HEK293 (cell line): ENCODE data around the gene UBAC2.
"Not testable (repeated sequence)": the region's sequence is repeated elsewhere in the genome, so short reads cannot be mapped to it uniquely, and the experiment has no call there.

Source experiments
- CTCF ChIA-PET: fragments of 350-600 bp; formaldehyde crosslinking; extraction: SDS; loops from one replicate; lab custom pipeline; 2021; ENCODE audit warnings: antibody characterized with exemption; lab: Yijun Ruan, JAX
- POLR2A ChIA-PET: fragments of 300-600 bp; formaldehyde crosslinking; extraction: SDS; loops from one replicate; lab custom pipeline; 2020; ENCODE audit warnings: antibody characterized with exemption, inconsistent platforms; lab: Yijun Ruan, JAX
- H3K27ac ChIP-seq: fragments of 200-500 bp; sonication (Bioruptor generic); 2 replicates; pipeline ENCODE4 v1.5.1; 2014; ENCODE audit warnings: low read depth, low read length, control low read depth, inconsistent platforms; ENCODE audit errors: extremely low read depth
- H3K36me3 ChIP-seq, 2 experiments: fragments of 200-500 bp in 1 of 2; sonication (Bioruptor generic) in 1 of 2; 1 replicate in 1 of 2; 2 replicates in 1 of 2; pipeline ENCODE4 v1.5.1; 2014 to 2017; ENCODE audit warnings: inconsistent platforms in 2 of 2, low read length in 2 of 2; ENCODE audit not compliant: control insufficient read depth in 2 of 2, insufficient read depth in 1 of 2
- H3K4me1 ChIP-seq: fragments of 200-500 bp; sonication (Bioruptor generic); 2 replicates; pipeline ENCODE4 v1.5.1; 2014; ENCODE audit warnings: mild to moderate bottlenecking, low read length, inconsistent platforms; ENCODE audit not compliant: control insufficient read depth, insufficient read depth
- H3K4me3 ChIP-seq: 2 replicates; pipeline ENCODE4 v1.5.1; 2011; ENCODE audit warnings: low read depth, mild to moderate bottlenecking, control low read depth, low read length, moderate library complexity
- H3K9me3 ChIP-seq: fragments of 200-500 bp; sonication (Bioruptor generic); 2 replicates; pipeline ENCODE4 v1.5.1; 2014; ENCODE audit warnings: low read depth, low read length, inconsistent platforms; ENCODE audit not compliant: control insufficient read depth, insufficient read depth
- SCRT2 ChIP-seq: fragments of 450-650 bp; formaldehyde crosslinking; IDR thresholded peaks from 2 replicates; pipeline ENCODE4 v1.5.1; 2016; ENCODE audit warnings: missing biosample characterization, missing genetic modification characterization
- ZNF146 ChIP-seq: fragments of 450-650 bp; formaldehyde crosslinking; IDR thresholded peaks from 2 replicates; pipeline ENCODE4 v1.5.1; 2016; ENCODE audit warnings: missing biosample characterization, missing genetic modification characterization
- ZNF302 ChIP-seq: fragments of 450-650 bp; formaldehyde crosslinking; IDR thresholded peaks from 2 replicates; pipeline ENCODE4 v1.5.1; 2016; ENCODE audit warnings: missing biosample characterization, missing genetic modification characterization, low read depth
- ZNF37A ChIP-seq: fragments of 450-650 bp; IDR thresholded peaks from 2 replicates; pipeline ENCODE4 v1.5.1; 2018; ENCODE audit warnings: missing biosample characterization, missing genetic modification characterization
- ZNF404 ChIP-seq: fragments of 450-650 bp; formaldehyde crosslinking; IDR thresholded peaks from 2 replicates; pipeline ENCODE4 v1.5.1; 2017; ENCODE audit warnings: missing biosample characterization, missing genetic modification characterization
- ZNF660 ChIP-seq: fragments of 450-650 bp; IDR thresholded peaks from 2 replicates; pipeline ENCODE4 v1.5.1; 2018; ENCODE audit warnings: missing biosample characterization, mild to moderate bottlenecking, missing genetic modification characterization
- TF ChIP-seq, protein P1 (sequence below): IDR thresholded peaks from 2 replicates; pipeline ENCODE4 v1.6.1; 2011; ENCODE audit warnings: mild to moderate bottlenecking, low read depth, low read length, borderline replicate concordance
- TF ChIP-seq, protein P2 (sequence below): fragments of 450-650 bp; formaldehyde crosslinking; IDR thresholded peaks from 2 replicates; pipeline ENCODE4 v1.5.1; 2016; ENCODE audit warnings: missing biosample characterization, missing genetic modification characterization
- TF ChIP-seq, protein P3 (sequence below): fragments of 450-650 bp; formaldehyde crosslinking; IDR thresholded peaks from 2 replicates; pipeline ENCODE4 v1.5.1; 2016; ENCODE audit warnings: missing biosample characterization, missing genetic modification characterization

Gene UBAC2

DNA sequence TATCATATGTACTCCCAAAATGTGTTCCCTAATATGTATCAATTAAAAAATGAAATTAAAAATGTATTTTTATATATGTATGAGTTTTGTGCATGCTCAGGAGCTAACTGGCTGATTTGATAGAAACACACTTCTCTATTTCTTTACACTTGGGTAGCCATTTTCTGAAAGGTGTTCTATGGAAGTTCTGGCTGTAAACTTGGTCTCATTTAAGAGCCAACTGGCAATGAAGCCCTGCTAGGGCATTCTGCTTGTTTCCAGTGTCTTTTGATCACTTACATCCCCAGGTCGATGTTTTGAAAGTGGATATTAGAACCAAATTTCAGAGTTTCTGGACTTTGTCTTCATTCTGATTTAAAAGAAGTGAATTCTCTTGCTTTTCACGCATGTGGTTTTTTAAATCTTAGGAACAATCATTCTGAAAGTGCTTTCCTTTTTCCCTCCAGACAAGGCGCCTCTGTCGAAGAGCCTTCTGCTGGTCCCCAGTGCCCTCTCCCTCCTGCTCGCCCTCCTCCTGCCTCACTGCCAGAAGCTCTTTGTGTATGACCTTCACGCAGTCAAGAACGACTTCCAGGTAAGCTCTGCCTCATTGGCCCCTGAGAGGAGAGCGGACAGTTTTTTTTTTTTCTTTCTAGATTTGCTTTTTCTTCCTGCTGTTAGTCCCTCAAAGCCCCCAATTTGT, 37.5 kb downstream of the UBAC2 start (continued):
- TF ChIP-seq, protein P1, sequence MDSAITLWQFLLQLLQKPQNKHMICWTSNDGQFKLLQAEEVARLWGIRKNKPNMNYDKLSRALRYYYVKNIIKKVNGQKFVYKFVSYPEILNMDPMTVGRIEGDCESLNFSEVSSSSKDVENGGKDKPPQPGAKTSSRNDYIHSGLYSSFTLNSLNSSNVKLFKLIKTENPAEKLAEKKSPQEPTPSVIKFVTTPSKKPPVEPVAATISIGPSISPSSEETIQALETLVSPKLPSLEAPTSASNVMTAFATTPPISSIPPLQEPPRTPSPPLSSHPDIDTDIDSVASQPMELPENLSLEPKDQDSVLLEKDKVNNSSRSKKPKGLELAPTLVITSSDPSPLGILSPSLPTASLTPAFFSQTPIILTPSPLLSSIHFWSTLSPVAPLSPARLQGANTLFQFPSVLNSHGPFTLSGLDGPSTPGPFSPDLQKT, result no peak
- no peak for TF ChIP-seq ZNF302 (tag by site-specific recombination)
- TF ChIP-seq, protein P2, sequence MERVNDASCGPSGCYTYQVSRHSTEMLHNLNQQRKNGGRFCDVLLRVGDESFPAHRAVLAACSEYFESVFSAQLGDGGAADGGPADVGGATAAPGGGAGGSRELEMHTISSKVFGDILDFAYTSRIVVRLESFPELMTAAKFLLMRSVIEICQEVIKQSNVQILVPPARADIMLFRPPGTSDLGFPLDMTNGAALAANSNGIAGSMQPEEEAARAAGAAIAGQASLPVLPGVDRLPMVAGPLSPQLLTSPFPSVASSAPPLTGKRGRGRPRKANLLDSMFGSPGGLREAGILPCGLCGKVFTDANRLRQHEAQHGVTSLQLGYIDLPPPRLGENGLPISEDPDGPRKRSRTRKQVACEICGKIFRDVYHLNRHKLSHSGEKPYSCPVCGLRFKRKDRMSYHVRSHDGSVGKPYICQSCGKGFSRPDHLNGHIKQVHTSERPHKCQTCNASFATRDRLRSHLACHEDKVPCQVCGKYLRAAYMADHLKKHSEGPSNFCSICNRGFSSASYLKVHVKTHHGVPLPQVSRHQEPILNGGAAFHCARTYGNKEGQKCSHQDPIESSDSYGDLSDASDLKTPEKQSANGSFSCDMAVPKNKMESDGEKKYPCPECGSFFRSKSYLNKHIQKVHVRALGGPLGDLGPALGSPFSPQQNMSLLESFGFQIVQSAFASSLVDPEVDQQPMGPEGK (tag by site-specific recombination), result no peak
- TF ChIP-seq ZNF660 (tag by site-specific recombination), result no peak

DNA sequence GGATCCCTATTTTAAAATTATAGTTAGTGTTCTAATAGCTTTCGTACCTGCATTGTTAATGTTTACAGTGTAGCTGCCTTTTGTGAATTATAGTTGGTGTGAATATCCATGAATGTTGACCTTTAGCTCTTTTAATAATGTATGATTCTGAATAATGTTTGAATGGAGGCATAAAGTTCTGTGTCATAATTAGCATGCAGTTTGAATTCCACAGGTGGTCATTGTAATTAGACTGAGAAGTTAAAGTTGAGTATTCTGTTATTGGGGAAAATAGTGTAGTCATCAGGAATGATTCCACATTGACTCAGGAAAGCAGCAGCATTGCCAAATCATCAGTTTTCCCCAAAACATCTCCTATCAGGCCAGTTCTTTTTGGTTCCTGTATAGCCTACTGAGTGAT, 45.4 kb downstream of the UBAC2 start:
- Histone ChIP-seq H3K4me1 (no peaks in the 10 kb centered on the region), H3K4me3 (no peak overlapping the region), H3K36me3 (peaks cover 0 to under 1% of the 10 kb centered on the region in 2 experiments; a peak in 1 of 3 replicates), H3K9me3 (no peaks in the 10 kb centered on the region), H3K27ac (no peak overlapping the region)
- peak; percentile 72 for TF ChIP-seq SCRT2
- TF ChIP-seq ZNF37A (tag by site-specific recombination), result no peak
- no peak for TF ChIP-seq ZNF404 (tag by site-specific recombination)
- POLR2A ChIA-PET, result no interaction called here
- CTCF ChIA-PET, result no interaction called here

DNA sequence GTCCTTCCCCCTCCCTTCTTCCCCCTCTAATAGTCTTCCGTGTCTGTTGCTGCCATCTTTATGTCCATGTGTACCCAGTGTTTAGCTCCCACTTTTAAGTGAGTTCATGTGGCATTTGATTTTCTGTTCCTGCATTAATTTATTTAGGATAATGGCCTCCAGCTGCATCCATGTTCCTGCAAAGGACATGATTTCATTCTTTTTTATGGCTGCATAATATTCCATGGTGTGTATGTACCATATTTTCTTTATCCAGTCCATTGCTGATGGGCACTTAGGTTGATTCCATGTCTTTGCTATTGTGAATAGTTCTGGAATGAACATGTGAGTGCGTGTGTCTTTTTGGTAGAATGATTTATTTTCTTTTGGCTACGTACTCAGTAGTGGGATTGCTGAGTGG, 48.5 kb downstream of the UBAC2 start:
- not testable (repeated sequence) for H3K36me3 ChIP-seq

DNA sequence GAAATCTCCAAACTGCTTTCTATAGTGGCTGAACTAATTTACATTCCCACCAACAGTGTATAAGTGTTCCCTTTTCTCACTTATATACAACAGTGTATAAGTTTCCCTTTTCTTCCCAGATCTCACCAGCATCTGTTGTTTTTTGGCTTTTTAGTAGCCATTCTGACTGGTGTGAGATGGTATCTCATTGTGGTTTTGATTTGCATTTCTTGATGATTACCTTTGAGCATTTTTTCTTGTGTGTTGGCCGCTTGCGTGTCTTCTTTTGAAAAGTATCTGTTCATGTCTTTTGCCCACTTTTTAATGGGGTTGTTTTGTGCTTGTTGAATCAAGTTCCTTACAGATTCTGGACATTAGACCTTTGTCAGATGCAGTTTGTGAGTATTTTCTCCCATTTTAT, 49.0 kb downstream of the UBAC2 start:
- H3K4me3 ChIP-seq, POLR2A ChIA-PET, H3K4me1 ChIP-seq, H3K36me3 ChIP-seq, H3K9me3 ChIP-seq, H3K27ac ChIP-seq: not testable (repeated sequence)
- CTCF ChIA-PET, result interaction anchor here (0.6 to 0.7 kb wide), 2 partner anchors 73 to 215 kb away, joined by 3 read pairs; no protein-coding TSS in a partner anchor

More for the DNA sequence above, 48.5 kb downstream of the UBAC2 start:
- H3K9me3 ChIP-seq, POLR2A ChIA-PET, H3K4me3 ChIP-seq, H3K4me1 ChIP-seq, H3K27ac ChIP-seq: not testable (repeated sequence)
- peak; percentile 93 for TF ChIP-seq ZNF146 (tag by site-specific recombination)
- TF ChIP-seq, protein P3, sequence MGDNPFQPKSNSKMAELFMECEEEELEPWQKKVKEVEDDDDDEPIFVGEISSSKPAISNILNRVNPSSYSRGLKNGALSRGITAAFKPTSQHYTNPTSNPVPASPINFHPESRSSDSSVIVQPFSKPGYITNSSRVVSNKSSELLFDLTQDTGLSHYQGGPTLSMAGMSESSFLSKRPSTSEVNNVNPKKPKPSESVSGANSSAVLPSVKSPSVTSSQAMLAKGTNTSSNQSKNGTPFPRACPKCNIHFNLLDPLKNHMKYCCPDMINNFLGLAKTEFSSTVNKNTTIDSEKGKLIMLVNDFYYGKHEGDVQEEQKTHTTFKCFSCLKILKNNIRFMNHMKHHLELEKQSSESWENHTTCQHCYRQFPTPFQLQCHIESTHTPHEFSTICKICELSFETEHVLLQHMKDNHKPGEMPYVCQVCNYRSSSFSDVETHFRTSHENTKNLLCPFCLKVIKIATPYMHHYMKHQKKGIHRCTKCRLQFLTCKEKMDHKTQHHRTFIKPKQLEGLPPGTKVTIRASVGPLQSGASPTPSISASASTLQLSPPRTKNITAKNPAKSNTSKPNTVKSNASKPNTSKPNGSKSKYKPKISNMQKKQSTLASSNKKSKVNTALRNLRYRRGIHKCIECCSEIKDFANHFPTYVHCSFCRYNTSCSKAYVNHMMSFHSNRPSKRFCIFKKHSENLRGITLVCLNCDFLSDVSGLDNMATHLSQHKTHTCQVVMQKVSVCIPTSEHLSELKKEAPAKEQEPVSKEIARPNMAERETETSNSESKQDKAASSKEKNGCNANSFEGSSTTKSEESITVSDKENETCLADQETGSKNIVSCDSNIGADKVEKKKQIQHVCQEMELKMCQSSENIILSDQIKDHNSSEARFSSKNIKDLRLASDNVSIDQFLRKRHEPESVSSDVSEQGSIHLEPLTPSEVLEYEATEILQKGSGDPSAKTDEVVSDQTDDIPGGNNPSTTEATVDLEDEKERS (tag by site-specific recombination), result 0 out of 2 replicates have a peak, but pooled peaks have one; percentile 58
- CTCF ChIA-PET, result interaction anchor here (0.6 to 0.7 kb wide), 2 partner anchors 215 to 957 kb away, joined by 3 read pairs; no protein-coding TSS in a partner anchor
